Measurements from ENCODE around the gene HSPA6.
"Not testable (repeated sequence)": the region's sequence is repeated elsewhere in the genome, so short reads cannot be mapped to it uniquely, and the experiment has no call there.

HSPA6 gene

DNA sequence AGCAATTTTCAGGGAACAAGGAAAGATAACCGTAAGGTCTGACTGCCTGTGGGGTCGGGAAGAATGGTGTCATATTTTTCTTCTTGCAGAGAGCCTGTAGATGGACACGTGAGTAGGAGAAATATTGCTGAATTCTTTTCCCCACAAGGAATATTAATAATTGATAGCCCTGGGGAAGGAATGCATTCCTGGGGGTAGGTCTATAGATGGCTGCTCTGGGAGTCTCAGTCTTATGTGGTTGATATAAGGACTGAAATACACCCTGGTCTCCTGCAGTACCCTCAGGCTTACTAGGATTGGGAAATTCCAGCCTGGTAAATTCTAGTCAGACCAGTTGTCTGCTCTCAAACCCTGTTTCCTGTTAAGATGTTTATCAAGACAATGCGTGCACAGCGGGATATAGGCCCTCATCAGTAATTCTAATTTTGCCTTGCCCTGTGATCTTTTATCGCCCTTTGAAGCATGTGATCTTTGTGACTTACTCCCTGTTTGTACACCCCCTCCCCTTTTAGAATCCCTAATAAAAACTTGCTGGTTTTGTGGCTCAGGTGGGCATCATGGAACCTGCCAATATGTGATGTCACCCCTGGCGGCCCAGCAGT lies 12.8 kb downstream of the HSPA6 start:
- DNase-seq = not testable (repeated sequence)

DNA sequence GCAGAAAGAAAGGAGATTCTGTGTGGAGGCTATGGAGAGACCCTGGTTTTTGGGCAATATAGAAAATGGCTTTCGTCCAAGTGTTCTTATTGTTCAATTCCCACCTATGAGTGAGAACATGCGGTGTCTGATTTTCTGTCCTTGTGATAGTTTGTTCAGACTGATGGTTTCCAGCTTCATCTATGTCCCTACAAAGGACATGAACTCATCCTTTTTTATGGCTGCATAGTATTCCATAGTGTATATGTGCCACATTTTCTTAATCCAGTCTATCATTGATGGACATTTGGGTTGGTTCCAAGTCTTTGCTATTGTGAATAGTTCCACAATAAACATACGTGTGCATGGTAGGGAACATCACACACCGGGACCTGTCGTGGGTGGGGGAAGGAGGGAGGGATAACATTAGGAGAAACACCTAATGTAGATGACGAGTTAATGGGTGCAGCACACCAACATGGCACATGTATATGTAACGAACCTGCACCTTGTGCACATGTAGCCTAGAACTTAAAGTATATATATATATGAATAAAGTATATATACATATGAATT lies 14.7 kb downstream of the HSPA6 start:
- not testable (repeated sequence) for DNase-seq

DNA sequence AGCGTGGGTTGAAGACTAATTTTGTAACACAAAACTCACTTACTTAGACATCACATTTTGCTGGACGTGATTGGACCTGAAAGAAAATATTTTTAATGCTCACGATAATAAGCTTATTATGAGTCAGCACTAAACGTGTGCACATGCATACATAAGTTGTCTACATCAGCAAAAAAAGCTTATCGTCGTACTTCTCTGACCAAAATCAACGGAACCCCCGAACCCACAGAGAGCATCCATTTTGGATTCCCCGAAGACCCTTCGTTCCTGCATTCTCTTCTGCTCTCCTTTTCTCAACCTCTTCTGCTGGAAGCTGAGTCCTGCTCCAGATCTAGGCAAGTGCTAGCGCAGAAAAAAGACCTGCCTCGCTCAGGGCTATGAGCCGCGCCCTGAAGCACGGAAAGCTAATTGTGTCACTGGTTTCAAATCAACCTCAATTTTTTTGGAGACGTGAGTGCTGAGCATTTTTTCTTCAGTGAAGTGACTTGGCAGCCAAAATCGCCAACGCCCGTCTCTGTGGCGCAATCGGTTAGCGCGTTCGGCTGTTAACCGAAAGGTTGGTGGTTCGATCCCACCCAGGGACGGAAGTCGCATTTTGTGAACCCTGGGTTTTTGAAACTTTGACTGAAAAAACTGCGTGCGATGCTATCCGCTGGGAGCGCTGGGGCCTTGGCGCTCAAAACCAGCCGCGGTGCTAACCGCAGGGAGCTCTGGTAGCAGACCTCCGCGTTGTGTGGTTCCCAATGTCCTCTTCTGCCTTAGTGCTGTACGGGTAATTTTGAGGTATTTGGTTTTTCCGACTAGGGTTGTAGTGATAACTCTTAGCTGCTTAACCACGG lies 15.6 kb downstream of the HSPA6 start:
- peak; percentile 77 to 94 (median 84) for DNase-seq

DNA sequence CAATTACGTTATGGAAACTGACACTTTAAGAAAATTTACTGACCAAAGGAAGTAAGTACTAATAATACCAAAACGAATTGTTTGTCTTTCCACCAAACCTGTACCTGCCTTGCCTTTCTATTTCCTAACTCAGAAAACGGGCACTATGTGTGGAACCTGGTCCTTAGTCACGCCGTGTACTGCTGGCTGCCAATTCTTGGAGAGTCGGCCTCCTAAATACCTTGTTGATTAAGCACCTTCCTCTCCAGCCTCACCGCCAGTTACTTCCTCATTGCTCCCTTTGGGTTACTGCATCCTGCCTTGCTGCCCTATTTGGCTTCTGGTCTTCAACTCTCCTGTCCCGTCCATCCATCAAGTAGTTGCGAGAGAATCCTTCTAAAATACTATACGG lies 16.2 kb downstream of the HSPA6 start:
- DNase-seq = not testable (repeated sequence)

DNA sequence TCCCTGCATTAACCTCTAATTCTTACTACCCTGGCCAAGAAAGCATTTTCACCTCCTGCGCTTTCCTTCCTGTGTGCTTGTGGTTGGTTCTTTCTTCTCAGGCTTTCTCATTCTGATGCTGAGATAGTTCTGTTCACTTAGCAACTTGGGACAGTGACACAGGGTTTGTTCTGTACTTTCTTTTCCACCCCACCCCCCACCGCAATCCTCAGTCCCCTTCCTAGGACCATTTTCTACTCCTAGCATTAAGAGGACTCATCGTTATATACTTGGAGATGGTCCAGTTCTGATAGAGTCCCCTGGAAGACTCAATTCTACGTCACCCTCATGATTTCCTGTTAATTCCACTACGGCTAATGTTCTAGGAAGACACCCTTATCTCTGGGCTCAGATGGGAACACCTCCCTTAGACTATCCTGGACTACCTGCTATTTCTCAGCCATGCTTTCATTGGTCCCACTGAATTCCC lies 17.8 kb downstream of the HSPA6 start:
- DNase-seq = not testable (repeated sequence)

DNA sequence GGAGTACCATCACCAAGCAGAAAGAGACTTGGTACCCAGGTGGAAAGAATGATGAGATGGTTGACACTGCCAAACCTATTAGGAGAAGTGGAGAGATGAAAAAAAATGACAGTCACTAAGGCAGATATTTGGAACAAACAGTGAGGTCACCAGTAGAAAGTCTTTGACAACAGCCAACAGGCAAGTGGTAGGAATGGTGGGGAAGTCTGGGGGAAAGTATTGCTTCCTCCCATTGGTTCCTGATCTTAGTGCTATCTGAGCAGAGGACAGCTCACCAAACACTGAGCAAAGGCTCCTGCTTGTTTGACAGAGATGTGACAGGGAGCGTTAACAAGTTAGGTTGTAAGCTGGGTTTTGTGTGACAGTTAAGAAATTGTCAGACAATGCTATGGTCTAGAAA lies 18.8 kb downstream of the HSPA6 start:
- DNase-seq = not testable (repeated sequence)

DNA sequence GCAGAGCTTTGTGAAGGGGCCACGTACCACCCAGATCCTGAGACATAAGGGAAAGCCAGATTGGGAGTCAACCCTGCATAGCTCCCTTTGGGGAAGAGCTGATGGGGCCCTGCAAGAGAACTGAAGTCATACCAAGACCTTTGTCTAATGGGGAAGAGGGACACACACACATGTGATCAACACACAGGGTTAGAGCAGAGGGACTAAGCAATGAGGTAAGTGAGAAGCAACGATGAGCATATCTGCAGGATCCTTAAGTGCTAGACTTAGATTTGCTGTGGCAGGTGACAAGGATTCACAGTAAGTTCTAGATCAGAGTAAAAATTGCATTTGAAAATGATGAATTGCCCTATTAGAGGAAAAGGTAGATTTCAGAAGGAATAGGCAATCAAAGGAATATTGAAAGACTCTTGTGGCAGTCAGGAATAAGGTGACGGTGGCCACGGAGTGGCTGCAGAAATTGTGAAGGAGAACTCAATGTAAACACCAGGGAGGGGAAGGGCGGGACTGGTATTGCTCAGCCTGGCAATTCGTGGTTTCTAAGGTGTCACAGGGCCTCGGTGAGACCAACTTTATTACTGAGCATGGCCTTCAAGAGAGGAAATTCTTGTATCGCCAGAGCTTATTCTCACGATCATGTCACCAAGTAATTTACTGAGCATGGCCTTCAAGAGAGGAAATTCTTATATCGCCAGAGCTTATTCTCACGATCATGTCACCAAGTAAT lies 20.8 kb downstream of the HSPA6 start:
- DNase-seq = not testable (repeated sequence)

DNA sequence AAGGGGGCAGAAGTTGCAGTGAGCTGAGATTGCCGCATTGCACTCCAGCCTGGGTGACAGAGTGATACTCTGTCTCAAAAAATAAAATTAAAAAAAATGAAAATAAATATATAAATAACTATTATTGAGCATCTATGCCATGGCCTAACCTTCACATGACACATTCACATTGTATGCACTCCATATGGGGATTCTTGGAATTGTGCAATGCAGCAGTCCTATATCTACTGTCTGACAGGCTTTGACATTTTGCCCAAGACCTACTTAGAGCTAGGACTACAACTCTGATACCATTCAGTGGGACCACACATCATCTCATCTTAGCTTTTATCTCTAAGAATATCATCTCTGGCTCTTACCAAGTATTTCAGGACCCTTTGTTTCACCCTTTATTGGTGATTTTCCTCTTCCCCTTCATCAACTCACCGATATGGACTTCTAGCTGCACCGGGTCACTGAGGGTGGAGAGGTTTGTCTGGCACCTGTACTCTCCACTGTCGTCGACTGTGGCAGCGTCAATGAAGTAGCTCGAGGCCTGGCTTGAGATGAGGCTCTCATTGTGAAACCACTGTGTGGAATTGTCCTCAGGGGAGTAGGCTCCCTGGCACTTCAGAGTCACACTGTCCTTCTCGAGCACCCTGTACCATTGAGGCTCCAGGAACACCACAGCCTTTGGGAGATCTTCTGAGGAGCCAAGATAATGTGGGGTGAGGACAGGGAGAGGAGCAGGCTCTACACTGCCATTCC lies 23.8 kb downstream of the HSPA6 start:
- DNase-seq = not testable (repeated sequence)

DNA sequence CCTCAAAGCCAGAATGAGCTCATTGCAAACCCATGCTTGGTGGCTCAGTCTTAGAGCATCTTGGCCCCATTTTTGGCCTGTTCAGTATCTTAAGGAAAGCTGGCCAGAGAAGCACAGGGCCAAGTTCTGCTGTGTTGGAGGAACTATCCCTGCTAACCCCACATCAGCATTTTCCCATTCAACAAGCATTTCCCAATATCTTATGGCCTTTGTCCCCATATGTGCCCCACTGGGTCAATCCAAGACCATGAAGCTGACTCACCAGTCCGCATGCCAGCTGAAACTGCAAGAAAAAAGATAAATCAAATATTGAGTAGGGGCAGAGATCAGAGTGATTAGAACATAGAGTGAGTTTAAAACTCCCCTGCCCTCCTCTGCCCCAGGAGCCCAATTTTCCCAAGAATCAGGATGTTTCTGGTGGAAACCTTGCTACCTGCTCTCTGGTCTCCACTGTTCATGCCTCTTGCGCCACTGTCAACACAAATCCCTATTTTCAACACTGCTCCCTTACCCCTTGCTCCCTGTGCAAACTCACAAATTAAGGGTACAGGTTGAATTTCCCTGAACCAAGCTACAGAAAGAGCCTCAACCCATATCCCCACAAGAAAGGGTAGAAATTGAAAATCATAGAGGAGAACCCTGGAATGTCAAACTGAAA lies 24.5 kb downstream of the HSPA6 start:
- not testable (repeated sequence) for DNase-seq

DNA sequence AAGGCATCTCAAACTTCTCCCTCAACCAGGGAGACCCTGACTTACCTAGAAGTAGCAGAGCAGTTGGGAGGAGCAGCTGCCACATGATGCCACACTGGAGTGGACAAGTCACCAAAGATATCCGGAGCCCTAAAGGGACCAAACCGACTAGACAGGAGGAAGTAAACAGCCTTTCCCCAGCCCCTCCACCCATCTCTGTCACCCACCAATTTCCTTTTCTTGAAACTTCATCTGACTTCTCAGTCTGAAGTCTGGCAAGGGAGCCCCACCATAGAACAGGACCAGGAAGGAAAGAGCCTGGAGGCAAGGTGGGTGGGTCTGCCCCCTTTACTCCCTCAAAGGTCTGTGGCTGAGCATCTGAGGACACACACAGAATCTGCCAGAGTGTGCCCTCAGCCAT lies 25.3 kb downstream of the HSPA6 start, which contains the start of gene FCGR3A:
Gene FCGR3A, minus strand, starts transcription at position 167 of the 400 bp plus-strand sequence. Its CDS starts 82 bp downstream, at position 85.
- DNase-seq = no peak

DNA sequence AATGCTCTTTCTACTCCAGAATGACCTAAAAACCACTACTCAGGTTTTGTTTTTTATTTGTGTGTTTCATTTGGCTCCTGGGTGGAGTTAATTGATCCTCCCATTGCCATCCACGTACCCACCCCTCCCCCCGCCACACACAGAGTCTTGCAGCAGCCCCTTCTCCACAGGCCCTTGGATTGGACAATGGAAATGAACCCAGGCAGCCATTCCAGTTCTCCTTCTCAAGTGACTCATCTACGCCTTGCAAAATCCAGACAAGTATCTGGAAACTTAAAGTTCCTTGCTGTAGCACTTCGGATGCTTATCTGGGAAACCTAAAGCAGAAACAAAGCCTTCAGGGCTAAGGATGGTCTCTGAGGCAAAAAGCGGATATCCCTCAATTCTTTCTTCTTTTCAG lies 26.6 kb downstream of the HSPA6 start:
- not testable (repeated sequence) for DNase-seq

DNA sequence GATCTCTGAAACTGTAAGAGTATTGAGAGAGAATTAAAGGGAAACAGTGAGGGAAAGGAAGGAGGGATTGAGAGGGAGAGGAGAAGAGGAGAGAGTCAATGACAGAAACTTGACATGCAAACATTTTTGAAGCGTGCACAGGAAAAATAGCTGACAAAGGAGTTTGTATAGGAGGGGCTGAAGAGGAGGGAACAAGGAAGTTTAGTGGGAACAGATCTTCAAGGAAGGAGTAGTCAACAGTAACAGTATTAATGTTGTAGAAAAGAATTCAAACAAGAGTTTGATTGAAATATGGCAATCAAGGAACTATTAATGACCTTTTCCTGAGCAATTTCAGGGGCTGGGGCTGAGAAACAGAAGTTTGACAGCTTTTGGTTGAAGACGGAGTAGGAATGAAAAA lies 29.3 kb downstream of the HSPA6 start:
- DNase-seq = not testable (repeated sequence)

DNA sequence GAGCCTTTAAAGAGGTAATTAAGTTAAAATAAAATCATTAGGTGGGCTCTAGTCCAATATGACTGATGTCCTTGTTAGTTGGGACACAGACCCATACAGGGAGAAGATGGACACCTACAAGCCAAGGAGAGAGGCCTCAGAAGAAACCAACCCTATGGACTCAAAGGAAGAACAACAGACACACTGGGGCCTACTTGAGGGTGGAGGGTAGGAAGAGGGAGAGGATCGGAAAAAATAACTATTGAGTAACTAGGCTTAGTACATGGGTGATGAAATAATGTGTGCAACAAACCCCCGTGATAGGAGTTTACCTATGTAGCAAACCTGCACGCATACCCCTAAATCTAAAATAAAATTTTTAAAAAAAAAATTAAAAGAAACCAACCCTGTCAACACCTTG lies 30.0 kb downstream of the HSPA6 start:
- not testable (repeated sequence) for DNase-seq

DNA sequence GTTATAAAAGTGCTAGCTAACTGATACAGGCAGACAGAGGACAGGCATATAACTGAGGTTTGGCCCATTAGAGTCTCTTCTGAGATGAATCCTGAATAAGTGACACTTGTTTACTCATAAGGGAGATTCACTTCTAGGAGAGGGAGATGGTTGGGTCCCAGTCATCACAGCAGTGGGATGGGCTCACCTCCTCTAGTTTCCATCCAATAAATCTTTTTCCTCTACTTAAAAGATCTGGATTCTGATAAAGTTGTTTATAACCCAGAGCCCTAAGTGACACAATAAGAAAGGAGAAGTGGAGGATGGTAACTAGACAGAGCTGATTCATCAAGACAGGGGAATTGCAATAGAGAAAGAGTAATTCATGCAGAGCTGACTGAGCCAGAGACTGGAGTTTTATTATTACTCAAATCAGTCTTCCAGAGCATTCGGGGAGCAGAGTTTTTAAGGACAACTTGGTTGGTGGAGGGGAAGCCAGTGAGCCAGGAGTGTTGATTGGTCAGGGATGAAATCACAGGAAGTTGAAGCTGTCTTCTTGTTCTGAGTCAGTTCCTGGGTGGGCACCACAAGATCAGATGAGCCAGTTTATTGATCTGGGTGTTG lies 30.6 kb downstream of the HSPA6 start:
- not testable (repeated sequence) for DNase-seq

DNA sequence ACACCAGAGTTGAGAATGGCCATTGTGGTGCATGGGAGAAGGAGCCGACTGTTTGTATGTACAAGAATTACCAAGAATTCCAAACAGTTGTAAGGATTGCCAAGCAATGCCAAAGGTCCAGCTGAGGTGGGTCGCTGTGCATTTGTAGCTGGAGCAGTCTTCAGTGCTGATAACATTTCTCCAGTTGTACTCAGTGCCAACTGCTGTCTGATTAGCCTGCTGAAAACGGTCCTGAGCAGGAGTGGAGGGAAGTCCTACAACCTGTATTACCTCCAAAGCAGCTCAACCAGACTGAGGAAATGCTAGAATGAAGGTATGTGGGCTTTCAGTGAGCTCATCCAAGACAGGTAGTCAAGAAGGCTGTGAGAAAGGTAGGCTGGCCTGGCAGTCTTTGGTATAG lies 31.8 kb downstream of the HSPA6 start:
- DNase-seq = not testable (repeated sequence)

DNA sequence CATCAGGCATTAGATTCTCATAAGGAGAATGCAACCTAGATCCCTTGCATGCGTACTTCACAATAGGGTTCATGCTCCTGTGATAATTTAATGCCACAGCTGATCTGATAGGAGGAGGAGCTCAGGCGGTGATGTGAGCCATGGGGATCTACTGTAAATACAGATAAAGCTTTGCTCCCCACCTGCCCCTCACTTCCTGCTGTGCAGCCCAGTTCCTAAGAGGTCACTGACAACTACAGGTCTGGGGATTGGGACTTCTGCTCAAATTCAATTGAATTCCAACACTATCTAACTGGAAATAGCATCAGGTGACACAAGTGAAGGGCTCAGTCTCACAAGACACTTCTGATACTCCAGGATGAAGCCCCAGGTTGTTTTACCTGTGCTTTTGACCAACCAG lies 32.6 kb downstream of the HSPA6 start:
- DNase-seq = not testable (repeated sequence)

DNA sequence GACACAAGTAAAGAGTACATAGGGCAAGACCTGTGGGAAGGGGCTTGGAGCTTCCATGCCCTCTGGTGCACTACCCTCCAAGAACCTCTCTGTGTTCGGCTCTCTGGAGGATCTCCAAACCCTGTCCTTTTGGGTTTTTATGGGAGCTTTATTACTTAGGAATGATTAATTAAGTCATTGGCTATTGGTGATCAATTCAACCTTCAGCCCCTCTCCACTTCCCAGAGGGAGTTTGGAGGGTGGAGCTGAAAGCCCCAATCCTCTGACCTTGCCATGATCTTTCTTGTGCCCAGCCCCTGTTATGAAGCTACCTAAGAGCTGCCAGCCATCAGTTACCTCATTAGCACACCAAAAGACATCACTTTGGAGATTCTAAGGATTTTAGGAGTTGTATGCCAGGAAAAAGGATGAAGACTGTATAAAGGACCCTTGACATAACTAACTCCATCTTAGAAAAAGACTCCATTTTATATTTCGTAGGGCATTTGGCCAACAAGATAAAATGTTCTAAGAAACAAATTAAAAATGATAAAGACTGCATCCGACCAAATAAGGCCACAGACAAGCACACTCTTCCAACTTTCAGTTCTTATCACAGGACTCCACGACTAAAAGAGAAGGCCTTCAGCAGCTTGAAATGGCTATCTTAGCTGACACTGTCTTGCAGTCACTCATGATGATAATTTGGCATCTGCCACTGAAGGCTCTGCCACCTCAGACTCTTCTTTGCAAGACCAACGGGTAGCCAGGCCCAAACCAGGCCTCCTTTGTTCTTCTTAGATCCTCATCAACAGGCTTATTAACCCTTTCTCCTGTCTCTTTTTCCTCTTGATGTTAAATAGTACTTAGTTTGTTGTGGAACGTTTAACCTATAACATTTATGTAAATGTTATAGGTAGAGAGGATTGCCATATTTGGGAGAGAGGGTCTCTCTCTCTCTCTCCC lies 33.4 kb downstream of the HSPA6 start:
- not testable (repeated sequence) for DNase-seq

DNA sequence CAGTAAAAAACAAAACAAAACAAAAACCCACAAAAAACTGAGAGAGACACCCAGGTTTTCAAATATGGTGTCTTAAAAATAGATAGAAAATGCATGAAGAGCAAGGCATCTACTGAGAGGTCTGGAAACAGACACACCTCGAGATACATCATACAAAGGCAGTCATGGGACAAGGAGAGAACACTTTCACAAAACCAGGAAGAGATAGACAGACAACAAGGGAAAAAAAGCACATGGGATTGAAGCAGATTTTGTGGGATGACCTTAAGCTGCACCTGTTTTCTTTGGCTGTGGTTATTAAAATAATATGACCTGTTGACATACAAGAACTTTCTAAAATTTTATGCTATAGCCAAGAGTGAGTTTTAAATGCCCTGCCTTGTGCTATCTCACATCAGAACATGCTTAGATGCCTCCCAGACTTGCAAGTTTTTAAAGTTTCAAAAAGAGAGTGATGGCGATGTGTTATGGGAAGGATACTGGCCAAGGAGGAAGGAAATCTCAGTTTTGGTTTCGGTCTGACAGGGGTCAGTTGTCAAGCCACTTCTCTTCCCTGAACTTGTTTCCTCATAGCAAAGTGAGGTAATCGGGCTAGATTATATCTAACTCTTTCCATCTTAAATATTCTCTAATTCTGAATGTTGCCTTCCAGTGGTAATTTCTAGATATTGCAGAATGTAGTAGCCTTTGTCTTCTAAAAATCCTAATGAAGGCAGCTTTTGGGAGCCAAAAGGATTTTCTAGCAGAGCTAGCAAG lies 36.8 kb downstream of the HSPA6 start:
- not testable (repeated sequence) for DNase-seq

DNA sequence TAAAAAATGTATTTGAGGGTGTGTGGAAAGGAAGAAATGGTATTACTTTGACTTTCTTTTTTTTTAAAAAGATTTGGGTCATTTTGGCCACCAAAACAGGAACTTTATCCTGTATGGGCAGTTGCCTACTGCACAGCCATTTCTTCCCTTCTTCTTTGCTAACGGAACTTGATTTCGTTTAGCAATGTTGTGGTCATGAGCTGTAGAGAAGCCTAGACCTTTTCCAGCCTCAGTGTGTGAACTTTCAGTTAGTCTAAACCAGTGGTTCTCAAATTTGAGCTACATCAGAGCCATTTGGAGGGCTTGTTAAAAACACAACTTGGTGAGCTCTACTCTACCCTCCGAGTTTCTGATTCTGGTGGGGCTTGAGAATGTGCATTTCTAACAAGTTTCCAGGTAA lies 38.1 kb downstream of the HSPA6 start:
- DNase-seq = not testable (repeated sequence)

Measured in activated naive CD4-positive, alpha-beta T cell (primary cell).